Right lobe of liver (tissue), 6 donors: ENCODE data around the gene TNFAIP8L3. TPM values are rescaled to one million over a fixed set of nuclear protein-coding genes. Genes with fewer than 3 reads are reported as not detected.
"Not testable (repeated sequence)": the region's sequence is repeated elsewhere in the genome, so short reads cannot be mapped to it uniquely, and the experiment has no call there.

Source experiments
- ATAC-seq, 4 donors: fragments of 200-7000 bp; cut with Tn5 transposase; one replicate each; pipeline ENCODE4 v1.9.1; 2020; ENCODE audit warnings: mild to moderate bottlenecking in 4 of 4, moderate library complexity in 4 of 4
- DNase-seq, 3 donors: peaks; one replicate each; pipeline ENCODE4 v3.0.0-alpha.2; 2020
- H3K27ac ChIP-seq, 3 donors: fragments of 200-600 bp; one replicate each; pipeline ENCODE4 v1.8.0; 2022
- H3K27me3 ChIP-seq, 2 donors: fragments of 200-600 bp; one replicate each; pipeline ENCODE4 v1.8.0; 2022
- H3K36me3 ChIP-seq, 4 donors: fragments of 200-600 bp; sonication (generic) in 1 of 4; one replicate each; pipeline versions ENCODE4 v1.5.1 to v1.8.0; 2017 to 2022; ENCODE audit warnings: control low read depth in 1 of 4
- H3K4me1 ChIP-seq, 4 donors: fragments of 200-600 bp; sonication (generic) in 1 of 4; one replicate each; pipeline versions ENCODE4 v1.5.1 to v1.8.0; 2017 to 2022; ENCODE audit warnings: control low read depth in 1 of 4
- H3K4me3 ChIP-seq, 3 donors: fragments of 200-600 bp; one replicate each; pipeline ENCODE4 v1.8.0; 2022
- H3K9me3 ChIP-seq, 4 donors: fragments of 200-600 bp; sonication (generic) in 1 of 4; one replicate each; pipeline versions ENCODE4 v1.5.1 to v1.8.0; 2017 to 2022; ENCODE audit warnings: control low read depth in 1 of 4
- POLR2A ChIP-seq: fragments of 450-650 bp; IDR thresholded peaks from one replicate; pipeline ENCODE4 v1.6.1; 2017; ENCODE audit warnings: antibody characterized with exemption, mild to moderate bottlenecking
- WGBS: methylation state at CpG from one replicate; pipeline ENCODE4 v1.1.6; 2018; ENCODE audit warnings: low coverage, low lambda C conversion rate; ENCODE audit not compliant: insufficient coverage; ENCODE audit errors: missing lambda C conversion rate; 5-methylcytosine and 5-hydroxymethylcytosine counted together
- intact Hi-C, 2 donors: fragments of 100-400 bp; cut with DNase I; formaldehyde crosslinking; loops; one replicate each; pipeline versions ENCODE4 v1.11.2 to v1.14.1; 2022
- total RNA-seq, 6 experiments: library from RNA; depleted of rRNA in 2 of 6; stranded (reverse); fragments of >200 nt in 2 of 6; fragmentation: NEBNext Ultra II Directional in 3 of 6; extraction: Animal tissue kit (Norgen Biotek cat#: 25700) in 3 of 6; gene quantifications; one replicate each; pipeline versions ENCODE4 v1.1.0 to v1.2.4, GENCODE V29; 2016 to 2023
- TF ChIP-seq, protein P1 (sequence below), 4 donors: fragments of 200-600 bp in 3 of 4; fragments of 450-650 bp in 1 of 4; IDR thresholded peaks; one replicate each; pipeline versions ENCODE4 v1.5.1 to v1.8.0; 2016 to 2022; ENCODE audit warnings: antibody characterized with exemption in 4 of 4, mild to moderate bottlenecking in 2 of 4
- donor health status: DM: no; HTN: yes; CAD: no.
- donor health status: DM: no; HTN: no; CAD: no.
- donor health status: DM: no; HTN: no; CAD: no.
- donor health status: DM: no; HTN: yes; CAD: no.
- donor health status: DM: no; HTN: yes; CAD: no.

TNFAIP8L3 gene
- total RNA-seq, 6 experiments from 2014 or later: 0.49 to 2.0 (median 0.95) TPM

DNA sequence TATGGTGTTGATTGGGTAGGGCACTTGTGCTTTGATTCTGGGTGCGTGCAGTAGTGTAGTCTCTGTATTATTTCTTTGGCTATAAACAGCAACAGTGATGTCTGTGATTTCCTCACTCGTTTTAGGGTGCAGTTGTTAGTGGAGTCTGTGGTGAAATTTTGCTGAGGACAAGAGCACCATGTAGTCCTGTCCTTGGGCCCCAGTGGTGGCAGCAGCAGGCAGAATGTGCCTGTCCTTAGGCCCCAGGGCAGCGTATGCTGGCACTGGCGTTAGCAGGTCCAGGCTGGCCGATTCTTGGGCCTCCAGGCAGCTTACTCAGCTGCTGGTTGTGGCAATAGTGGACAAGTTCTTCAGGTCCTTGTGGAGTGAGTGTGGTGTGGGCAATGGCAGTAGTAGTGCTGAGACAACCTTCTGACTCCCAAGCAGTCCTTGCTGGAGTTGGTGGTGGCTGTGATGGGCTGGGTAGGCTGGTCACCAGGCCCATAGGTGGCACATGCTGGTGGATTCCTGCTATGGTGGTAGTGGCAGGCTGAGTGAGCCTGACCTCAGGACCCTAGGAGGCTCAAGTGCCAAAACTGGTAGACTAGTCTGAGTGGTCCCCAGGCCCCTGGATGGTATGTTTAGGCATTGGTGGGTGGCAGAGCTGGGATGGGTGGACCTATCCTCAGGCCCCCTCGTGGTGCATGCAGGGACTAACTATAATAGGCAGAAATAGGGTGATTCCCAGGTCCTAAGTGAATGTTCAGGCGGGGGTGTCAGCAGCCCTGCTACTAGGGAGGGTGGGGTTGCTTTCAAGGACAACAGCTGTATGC, 56.3 kb downstream of the TNFAIP8L3 start:
- WGBS: 90% methylated on average over 2 of the region's 7 CpGs
- no peak overlapping the region for H3K27ac ChIP-seq
- ATAC-seq: peak in 1 of 4 donors; percentile 26
- no peaks in the 10 kb centered on the region for H3K27me3 ChIP-seq
- no peak overlapping the region for H3K4me3 ChIP-seq
- H3K9me3 ChIP-seq: no peaks in the 10 kb centered on the region
- no peaks in the 10 kb centered on the region for H3K36me3 ChIP-seq
- no peak for DNase-seq
- H3K4me1 ChIP-seq: no peaks in the 10 kb centered on the region
- TF ChIP-seq POLR2A: no peak
- TF ChIP-seq, protein P1, sequence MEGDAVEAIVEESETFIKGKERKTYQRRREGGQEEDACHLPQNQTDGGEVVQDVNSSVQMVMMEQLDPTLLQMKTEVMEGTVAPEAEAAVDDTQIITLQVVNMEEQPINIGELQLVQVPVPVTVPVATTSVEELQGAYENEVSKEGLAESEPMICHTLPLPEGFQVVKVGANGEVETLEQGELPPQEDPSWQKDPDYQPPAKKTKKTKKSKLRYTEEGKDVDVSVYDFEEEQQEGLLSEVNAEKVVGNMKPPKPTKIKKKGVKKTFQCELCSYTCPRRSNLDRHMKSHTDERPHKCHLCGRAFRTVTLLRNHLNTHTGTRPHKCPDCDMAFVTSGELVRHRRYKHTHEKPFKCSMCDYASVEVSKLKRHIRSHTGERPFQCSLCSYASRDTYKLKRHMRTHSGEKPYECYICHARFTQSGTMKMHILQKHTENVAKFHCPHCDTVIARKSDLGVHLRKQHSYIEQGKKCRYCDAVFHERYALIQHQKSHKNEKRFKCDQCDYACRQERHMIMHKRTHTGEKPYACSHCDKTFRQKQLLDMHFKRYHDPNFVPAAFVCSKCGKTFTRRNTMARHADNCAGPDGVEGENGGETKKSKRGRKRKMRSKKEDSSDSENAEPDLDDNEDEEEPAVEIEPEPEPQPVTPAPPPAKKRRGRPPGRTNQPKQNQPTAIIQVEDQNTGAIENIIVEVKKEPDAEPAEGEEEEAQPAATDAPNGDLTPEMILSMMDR (IDR thresholded peaks at IDR 0.05): no peak
- intact Hi-C loops: no loop called here

DNA sequence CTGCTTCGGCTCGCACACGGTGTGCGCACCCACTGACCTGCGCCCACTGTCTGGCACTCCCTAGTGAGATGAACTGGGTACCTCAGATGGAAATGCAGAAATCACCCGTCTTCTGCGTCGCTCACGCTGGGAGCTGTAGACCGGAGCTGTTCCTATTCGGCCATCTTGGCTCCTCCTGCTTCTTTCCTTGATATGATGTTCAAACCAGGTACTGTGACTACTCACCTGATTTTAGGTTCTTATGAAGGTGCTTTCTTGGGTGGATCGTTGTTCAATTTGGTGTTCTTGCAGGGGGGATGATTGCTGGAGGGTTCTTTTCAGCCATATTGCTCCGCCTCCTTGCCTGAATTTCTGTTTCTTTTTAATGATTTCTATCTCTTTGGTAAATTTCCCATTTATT, 57.2 kb downstream of the TNFAIP8L3 start:
- 95% methylated on average over 7 of the region's 13 CpGs for WGBS
- H3K4me3 ChIP-seq, DNase-seq: not testable (repeated sequence)

DNA sequence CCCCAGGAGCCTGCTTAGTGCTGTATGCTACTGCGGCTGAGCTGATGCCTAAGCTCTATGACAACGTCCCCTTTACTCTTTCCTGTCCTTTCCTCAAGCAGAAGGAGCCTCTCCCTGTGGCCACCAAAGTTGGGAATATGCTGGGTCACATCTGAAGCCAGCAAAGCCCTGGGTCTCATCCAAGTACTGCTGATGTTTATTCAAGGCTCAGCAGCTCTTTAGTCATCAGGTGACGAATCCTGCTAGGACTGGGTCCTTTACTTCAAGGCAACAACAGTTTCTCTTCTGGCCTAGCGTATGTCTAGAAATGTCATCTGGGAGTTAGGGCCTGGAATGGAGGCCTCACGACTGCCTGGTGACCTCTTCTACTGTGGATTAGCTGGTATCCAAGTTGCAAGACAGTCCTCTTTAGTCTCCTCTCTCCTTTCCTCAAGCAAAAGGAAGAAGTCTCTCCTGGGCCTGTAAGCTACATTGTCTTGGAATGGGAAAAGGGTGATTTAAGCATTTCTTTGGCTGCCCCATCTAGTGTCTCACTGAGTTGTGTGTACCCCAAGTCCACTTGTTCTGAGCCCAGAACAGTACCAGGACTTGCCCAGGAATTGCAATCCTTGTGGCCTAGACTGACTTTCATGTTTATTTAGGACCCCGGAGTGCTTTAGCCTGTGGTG, 63.9 kb downstream of the TNFAIP8L3 start:
- H3K4me3 ChIP-seq: no peak overlapping the region
- ATAC-seq (peak; percentile 79 to 100 (median 88)), DNase-seq (peak in 1 of 3 donors; percentile 30)
- intact Hi-C loops: no loop called here
- peaks cover 0 to 7% (median 0%) of the 10 kb centered on the region in 4 donors for H3K4me1 ChIP-seq
- no peaks in the 10 kb centered on the region for H3K27me3 ChIP-seq
- H3K9me3 ChIP-seq: no peaks in the 10 kb centered on the region
- H3K27ac ChIP-seq: no peak overlapping the region
- no peaks in the 10 kb centered on the region for H3K36me3 ChIP-seq
- WGBS: 70% methylated on average over 5 of the region's 6 CpGs
- no peak for TF ChIP-seq POLR2A
- TF ChIP-seq, protein P1 (IDR thresholded peaks at IDR 0.05): no peak

More for the DNA sequence above, 57.2 kb downstream of the TNFAIP8L3 start:
- ATAC-seq, intact Hi-C loops, H3K36me3 ChIP-seq, H3K27me3 ChIP-seq, H3K4me1 ChIP-seq, H3K9me3 ChIP-seq, H3K27ac ChIP-seq: not testable (repeated sequence)

DNA sequence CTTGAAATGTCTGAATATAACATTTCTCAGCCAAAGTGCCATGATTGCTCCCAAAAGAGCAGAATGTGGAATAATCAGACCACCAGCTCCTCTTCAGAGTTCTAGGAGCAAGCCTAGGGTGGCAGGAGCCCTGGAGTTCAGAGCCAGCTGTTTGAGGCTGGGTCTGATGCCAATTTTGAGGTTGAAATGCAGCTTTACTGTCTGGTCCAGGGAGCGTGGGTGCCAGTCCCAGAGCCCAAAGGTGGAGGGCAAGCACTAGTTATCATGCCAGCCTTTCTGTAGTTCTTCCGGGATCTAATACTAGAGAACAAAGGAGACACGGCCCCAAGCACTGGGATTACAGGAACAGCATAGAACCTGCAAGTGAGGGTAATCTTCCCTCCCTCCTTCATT, 69.3 kb downstream of the TNFAIP8L3 start:
- DNase-seq (no peak), ATAC-seq (peak in 1 of 4 donors; percentile 47)
- no peak overlapping the region for H3K4me3 ChIP-seq
- H3K27ac ChIP-seq: no peak overlapping the region
- no peaks in the 10 kb centered on the region for H3K36me3 ChIP-seq
- no peaks in the 10 kb centered on the region for H3K27me3 ChIP-seq
- H3K4me1 ChIP-seq: peaks cover 0 to 1% (median 0%) of the 10 kb centered on the region in 4 donors
- intact Hi-C loops: no loop called here
- 68% methylated on average over 3 of the region's 3 CpGs for WGBS
- no peaks in the 10 kb centered on the region for H3K9me3 ChIP-seq
- TF ChIP-seq POLR2A: no peak
- TF ChIP-seq, protein P1 (IDR thresholded peaks at IDR 0.05): no peak
